GM19099 (cell line): ENCODE data around the gene DYRK1A.
A peak's percentile ranks its signal among the peaks of the same experiment; 100 is the strongest.

Experiments
- POLR2A ChIP-seq: IDR thresholded peaks from 3 replicates; pipeline ENCODE4 v1.6.1; 2011; ENCODE audit warnings: low read depth; ENCODE audit not compliant: insufficient read length; ENCODE audit errors: extremely low read depth

The DYRK1A gene

DNA sequence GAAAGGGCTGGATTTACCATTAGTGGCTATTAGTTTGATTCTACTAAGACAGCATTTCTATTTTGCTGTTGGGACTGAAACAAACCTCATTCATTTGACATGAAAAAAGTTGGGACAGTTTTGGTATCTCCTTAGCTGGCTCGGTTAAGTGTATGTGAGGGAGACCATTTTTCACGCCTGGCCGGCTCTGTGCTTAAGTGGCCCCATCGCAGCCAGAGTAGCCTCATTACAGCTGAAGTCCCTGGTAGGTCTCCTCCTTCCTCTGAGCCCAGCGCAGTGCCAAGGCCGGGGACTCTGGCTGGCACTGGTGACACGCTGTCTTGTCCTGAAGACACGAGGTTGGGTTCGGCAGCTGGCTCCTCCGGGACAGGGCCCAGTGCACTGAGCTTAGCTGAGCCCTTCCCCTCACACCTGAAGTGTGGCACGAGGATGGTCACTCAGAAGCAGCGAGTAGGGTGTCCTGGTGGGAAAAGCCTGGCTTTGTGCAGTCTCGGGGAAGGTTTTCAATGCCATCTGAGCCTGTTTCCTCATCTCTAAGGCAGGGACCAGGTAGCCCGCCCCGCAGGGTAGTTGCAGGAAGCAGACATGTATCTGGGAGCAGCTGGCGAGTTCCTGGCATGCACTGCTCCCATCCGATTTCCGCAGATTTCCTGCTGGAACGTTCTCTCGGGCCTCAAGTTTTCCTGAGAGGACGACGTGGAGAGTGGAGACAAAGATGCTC, 196.5 kb downstream of the DYRK1A start:
- TF ChIP-seq POLR2A = no peak

DNA sequence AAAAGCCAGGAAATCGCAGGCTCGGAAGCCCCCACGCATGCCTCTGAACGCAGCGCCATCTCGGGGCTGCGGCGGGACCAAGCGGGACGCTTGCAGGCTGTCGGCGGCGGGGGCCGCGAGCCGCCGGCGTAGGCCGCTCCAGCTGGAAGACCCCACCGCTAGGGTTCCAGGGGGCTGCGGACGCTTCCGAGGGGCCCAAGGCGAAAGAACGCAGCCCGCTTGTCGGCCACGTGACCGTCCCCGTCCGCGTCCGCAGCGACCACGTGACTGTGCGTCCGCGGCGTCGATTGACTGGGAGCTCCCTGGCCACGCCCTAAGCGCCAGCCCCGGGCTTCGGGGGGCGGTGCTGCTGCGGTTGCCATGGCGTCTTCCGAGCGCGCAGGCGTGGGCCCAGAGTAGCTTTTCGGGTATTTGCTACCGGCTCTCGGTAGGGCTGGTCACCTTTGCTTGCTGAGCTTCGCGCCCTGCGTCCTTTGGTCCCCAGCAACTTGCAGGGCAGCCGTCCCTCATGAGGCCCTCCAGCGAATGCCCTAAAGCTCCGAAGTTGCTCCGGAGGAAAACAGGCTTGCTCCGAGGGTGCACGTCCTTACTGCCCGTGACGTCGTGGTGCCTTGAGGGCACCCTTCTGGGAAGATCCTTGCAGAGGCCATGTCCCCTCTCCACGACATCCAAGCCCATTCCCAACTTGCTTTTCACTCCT, 197.2 kb downstream of the DYRK1A start:
- peak; percentile 88 for TF ChIP-seq POLR2A

DNA sequence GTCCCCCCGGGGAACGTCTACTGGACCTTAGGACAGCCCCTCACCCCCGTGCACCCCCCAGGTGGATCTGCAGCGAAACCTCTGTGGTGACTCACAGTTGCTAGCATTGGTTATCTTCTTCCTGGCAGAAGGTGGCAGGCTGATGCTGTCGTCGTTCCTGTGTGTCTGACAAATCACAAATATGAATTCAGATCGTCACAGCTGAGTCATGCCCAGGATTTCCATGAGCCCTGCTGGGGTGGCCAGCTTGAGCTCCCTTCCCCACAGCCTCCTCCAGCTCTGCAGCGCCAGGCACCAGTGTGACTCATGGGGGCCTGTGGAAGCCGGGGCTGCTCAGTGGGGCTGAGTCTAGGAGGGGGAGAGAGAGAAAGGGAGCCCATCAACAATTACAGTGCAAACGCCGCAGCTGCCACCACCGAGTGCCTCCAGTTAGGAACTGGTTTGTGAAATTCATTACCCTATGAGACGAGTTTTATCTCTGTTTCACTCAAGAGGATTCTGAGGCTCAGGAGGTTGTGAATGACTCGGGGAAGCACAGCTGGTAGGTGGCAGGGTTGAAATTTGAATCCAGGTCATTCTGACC, 197.9 kb downstream of the DYRK1A start:
- TF ChIP-seq POLR2A = no peak

DNA sequence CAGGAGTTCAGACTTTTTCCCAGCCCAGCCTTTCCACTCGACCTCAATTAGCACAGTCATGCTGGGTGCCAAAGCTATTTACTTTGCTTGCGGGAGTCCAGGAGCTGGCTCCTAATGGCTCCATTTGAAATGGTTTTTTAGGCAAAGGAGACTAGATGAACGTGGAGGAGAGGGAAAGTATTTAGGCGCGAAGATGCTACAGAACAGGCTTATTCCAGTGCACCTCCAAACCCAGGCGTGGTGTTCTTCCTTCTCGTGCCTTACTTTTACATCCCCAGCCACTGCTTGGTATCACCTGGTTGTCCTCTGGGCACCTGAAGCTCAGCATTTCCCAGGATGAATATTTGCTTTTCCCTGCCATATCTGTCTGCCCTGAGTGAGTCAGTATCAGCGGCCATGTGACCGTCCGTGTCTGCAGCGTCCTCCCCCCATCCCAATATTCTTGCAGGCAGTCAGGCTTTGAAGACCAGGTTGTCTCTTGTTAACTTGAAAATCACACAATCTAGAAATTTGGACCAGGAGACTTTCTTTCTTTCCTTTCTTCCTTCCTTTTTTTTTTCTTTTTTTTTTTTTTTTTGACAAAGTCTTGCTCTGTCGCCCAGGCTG, 198.5 kb downstream of the DYRK1A start:
- no peak for TF ChIP-seq POLR2A

DNA sequence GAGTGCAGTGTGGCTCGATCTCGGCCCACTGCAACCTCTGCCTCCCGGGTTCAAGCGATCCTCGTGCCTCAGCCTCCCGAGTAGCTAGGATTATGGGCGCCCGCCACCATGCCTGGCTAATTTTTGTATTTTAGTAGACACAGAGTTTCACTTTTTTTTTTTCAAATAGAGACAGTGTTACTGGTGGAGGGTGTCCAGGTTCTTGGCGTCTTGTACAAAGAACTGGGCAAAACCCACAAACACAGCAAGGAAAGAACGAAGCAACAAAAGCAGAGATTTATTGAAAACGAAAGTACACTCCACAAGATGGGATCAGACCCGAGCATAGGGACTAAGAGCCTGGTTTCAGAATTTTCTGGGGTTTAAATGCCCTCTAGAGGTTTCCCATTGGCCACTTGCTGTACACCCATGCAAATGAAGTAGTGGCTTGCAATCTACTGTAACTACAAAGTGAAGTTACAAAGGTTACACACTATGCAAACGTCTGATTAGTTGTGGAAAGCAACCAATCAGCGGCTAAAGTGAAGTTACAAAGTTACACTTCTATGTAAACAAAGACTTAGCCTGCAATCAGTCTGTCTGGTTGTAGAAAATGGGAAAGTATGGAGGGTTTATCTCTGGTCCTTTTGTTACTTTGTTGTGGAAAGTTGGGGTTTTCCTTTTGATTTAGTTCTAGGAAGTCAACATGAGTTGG, 199.1 kb downstream of the DYRK1A start:
- no peak for TF ChIP-seq POLR2A

DNA sequence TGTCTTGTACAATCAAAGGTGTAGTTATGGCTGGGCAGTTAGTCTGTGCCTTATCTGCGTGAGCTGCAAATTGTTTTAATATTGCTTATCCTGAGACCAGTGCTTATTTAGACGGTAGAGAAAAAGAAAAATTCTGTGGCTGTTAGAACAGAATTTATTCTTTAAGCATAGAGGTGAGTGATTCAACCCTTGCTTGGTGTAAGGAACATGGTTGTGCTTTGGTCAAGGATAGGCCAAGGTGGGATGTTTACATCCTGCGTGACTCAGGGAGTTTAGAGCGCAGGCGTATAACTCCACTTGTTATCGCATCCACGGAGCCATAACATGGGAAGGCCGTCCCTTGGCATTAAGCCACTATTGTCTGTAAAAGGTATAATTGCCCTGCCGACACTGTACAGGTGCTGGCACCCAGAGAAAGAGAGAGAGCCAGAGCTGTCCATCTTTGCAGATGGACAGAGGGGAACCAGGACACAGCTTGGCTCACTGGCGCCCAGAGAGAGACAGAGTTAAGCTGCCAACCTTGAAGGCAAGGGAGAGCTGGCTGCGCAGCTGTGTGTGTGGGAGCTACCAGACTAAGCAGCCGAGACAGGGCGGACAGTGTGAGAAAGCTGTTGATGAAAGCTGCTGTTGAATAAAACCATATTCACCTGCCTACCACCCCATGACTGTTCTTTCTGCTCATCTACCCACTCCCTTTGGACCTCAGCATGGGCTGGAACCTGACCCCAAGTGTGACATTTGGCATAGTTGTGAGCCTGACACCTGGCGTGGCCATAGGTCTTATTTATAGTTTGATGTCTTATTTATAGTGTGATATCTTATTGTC, 200.4 kb downstream of the DYRK1A start:
- no peak for TF ChIP-seq POLR2A

DNA sequence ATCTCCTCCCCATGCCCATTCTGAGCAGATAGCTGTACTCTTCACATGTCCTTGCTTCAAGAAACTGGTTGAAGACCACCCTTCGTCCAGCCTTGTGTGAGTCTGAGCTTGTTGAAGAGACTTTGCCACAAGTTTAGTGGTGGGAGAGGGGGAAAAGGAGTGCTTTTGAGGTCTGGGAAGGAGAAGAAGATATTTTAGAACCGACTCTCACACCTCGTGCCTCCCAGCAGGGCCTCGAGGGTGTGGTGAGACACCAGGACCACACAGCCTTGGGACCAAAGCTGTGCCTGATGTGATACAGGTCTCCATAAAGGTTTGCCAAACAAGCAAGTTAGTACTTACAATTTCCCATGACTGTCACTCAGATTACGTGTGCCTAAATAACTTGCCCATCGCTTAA, 201.8 kb downstream of the DYRK1A start:
- TF ChIP-seq POLR2A = no peak

DNA sequence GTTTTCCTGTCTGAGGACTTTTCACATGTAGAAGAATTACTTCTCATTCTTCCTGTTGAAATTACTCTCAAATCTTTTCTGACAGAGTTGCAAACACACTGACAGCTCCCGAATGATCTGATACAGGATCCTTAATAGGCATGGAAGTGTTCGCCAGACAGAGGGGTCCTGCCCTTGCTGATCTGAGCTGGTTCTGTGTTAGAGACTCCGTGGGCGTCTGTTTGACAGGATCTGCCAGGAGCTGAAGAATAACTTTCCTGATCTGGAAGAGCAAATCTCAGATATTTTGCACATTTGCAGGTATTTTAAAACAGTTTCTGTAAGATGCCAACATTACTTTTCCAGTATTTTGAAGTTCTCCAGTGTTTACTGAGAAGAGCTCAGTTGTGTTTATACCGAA, 202.3 kb downstream of the DYRK1A start:
- no peak for TF ChIP-seq POLR2A

DNA sequence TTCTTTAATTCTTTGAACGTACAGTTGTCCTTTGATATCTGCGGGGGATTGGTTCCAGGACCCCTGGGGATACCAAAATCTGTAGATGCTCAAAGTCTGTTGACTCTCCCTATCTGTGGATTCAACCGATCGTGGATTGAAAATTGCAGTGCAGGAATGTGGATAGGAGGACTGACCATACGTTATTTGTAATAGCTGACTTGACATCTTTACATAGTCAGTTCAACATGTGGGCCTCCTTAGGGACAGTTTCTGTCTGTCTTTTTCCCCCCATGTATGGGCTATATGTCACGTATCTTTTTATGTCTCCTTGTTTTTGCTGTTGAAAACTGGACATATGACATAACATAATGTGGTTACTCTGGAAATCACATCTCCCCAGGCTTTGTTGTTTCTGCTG, 204.9 kb downstream of the DYRK1A start:
- no peak for TF ChIP-seq POLR2A

DNA sequence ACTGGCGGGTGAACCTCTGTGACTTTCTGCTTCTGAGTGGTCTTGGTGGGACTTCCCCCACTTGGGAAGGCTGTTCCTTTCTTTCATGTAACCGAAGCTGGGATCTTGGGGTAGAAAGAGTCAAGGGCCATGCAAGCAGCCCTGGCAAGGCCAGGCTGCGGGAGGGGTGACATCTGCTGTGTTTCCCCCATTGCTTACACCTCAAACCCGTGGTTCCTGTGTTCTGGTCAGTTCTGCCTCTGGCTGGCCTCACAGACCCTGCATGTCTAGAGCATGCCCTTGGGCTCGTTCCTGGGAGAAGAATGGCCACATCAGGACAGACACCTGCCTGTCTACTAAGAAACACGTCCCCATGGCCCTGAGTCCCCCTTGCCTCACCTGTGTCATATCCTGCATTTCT, 207.7 kb downstream of the DYRK1A start:
- TF ChIP-seq POLR2A = no peak

DNA sequence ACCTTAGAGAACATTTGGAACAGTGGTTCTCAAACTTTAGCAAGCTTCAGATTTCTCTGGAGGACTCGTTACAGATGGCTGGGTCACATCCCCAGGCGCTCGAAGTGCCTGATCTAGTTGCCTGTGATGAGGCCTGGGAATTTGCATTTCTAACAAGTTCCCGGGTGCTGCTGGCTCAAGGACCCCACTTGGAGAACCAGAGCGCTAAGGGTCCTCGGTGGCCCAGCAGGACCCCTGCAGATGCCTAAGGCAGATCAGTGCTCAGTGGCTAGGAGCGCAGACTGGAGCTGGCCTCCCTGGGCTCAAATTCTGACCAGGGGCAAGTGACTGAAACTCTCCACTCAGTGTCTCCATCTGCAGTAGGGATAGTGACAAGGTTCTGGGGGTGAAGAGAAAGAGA, 208.2 kb downstream of the DYRK1A start:
- TF ChIP-seq POLR2A = no peak

DNA sequence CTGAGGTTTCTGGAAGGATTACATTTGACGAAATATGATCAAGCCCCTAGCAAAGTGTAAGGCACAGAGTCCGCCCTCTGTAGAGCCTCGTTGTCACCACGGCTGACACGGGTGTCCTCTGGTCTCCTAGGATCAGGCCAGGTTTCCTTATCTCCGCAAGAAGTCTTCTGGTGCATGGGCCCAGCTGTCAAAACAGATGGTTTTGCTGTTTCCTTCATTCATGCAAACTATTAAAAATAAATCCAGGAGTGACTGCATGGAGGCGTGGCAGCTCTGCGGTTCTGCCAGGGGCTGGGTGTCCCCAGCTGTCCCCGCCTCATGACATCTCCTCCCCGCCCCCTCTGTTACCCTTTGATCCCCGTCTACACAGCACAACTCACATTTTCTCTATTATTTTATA, 209.0 kb downstream of the DYRK1A start:
- no peak for TF ChIP-seq POLR2A
